Nephron (organoid): Measurements from ENCODE around the gene ZSWIM4.
A peak's percentile ranks its signal among the peaks of the same experiment; 100 is the strongest.

ENCODE experiments used
- H3K27ac Mint-ChIP-seq, 3 experiments: 2 replicates each; pipeline ENCODE4 v1.8.0; 2020; ENCODE audit warnings: mixed read lengths in 3 of 3, mild to moderate bottlenecking in 2 of 3, moderate library complexity in 1 of 3
- H3K27me3 Mint-ChIP-seq: 2 replicates; pipeline ENCODE4 v1.8.0; 2021; ENCODE audit warnings: low read depth, mild to moderate bottlenecking, moderate library complexity, mixed read lengths
- H3K36me3 Mint-ChIP-seq: 2 replicates; pipeline ENCODE4 v1.8.0; 2020; ENCODE audit warnings: low read depth, mixed read lengths
- H3K4me1 Mint-ChIP-seq: 2 replicates; pipeline ENCODE4 v1.8.0; 2020; ENCODE audit warnings: mixed read lengths
- H3K4me3 Mint-ChIP-seq, 3 experiments: 2 replicates each; pipeline ENCODE4 v1.8.0; 2020; ENCODE audit warnings: mild to moderate bottlenecking in 3 of 3, mixed read lengths in 3 of 3, moderate library complexity in 2 of 3
- H3K9me3 Mint-ChIP-seq: 2 replicates; pipeline ENCODE4 v1.8.0; 2020; ENCODE audit warnings: mixed read lengths
- TF ChIP-seq, protein P1 (sequence below), 3 experiments: fragments of 200-600 bp; sonication (generic); IDR thresholded peaks; one replicate each; pipeline ENCODE4 v1.5.0; 2021; ENCODE audit warnings: antibody characterized with exemption in 3 of 3; ENCODE audit not compliant: unreplicated experiment in 3 of 3

The ZSWIM4 gene

DNA sequence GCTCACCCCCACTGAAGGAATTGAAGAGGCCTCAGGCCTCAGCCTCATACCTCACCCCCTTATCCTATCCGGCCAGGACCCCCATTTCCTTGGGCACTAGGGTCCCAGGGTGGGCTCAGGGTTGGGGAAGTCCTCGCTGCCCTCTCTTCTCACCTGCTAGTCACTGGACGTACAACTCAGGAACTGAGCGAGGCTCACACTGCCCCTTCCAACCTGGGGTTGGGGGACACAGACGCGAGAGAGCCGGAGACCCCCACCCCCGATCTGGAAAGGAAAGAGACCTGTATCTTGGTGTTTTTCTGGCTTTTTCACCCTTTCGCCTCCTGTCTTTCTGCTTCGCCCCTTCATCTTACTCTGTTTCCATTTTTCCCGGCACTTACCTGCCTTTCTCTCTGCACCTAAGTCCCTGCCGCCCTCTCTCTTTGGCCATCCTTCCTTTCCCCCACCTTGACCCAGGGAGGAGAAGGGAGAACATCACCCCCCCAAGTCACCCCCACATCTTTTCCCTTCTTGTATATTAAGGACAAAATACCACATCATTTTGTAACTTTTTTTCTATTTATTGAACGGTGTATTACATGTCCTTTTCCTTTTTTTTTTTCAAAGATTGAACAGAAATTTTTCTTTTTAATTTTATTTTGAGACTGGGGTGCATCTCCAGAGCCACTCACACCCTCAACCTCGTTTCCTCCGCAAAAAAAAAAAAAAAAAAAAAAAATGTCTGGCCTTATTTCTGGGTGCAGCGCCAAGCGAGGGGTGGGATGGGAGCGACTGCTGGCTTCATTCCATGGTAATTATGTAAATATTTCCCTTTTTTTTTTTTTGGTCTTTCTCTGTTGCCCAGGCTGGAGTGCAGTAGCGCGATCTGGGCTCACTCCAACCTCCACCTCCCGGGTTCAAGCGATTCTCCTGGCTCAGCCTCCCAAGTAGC, 36.6 kb downstream of the ZSWIM4 start:
- H3K27ac Mint-ChIP-seq = no peak overlapping the region
- no peaks in the 10 kb centered on the region for H3K27me3 Mint-ChIP-seq
- H3K9me3 Mint-ChIP-seq = no peaks in the 10 kb centered on the region
- peak overlapping the region in 1 of 3 experiments; percentile 16 for H3K4me3 Mint-ChIP-seq
- TF ChIP-seq, protein P1, sequence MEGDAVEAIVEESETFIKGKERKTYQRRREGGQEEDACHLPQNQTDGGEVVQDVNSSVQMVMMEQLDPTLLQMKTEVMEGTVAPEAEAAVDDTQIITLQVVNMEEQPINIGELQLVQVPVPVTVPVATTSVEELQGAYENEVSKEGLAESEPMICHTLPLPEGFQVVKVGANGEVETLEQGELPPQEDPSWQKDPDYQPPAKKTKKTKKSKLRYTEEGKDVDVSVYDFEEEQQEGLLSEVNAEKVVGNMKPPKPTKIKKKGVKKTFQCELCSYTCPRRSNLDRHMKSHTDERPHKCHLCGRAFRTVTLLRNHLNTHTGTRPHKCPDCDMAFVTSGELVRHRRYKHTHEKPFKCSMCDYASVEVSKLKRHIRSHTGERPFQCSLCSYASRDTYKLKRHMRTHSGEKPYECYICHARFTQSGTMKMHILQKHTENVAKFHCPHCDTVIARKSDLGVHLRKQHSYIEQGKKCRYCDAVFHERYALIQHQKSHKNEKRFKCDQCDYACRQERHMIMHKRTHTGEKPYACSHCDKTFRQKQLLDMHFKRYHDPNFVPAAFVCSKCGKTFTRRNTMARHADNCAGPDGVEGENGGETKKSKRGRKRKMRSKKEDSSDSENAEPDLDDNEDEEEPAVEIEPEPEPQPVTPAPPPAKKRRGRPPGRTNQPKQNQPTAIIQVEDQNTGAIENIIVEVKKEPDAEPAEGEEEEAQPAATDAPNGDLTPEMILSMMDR (IDR thresholded peaks at IDR 0.05; ENCODE audit: unreplicated experiment in 3 of 3) = no peak
- peaks cover 5% of the 10 kb centered on the region for H3K4me1 Mint-ChIP-seq
- peaks cover 34% of the 10 kb centered on the region for H3K36me3 Mint-ChIP-seq

- H3K36me3 Mint-ChIP-seq = peaks cover 21% of the 10 kb centered on the region
- peak overlapping the region; percentile 82 to 84 (median 84) for H3K4me3 Mint-ChIP-seq
- H3K4me1 Mint-ChIP-seq = peaks cover 5% of the 10 kb centered on the region
- TF ChIP-seq, protein P1 (IDR thresholded peaks at IDR 0.05; ENCODE audit: unreplicated experiment in 3 of 3) = peak; percentile 23 to 46 (median 27)
- no peaks in the 10 kb centered on the region for H3K9me3 Mint-ChIP-seq
- H3K27me3 Mint-ChIP-seq = no peaks in the 10 kb centered on the region
- peak overlapping the region; percentile 9 to 77 (median 45) for H3K27ac Mint-ChIP-seq
Observed at GRCh38 chr19:13833330-13834243, 38.3 kb downstream of the ZSWIM4 start.

DNA sequence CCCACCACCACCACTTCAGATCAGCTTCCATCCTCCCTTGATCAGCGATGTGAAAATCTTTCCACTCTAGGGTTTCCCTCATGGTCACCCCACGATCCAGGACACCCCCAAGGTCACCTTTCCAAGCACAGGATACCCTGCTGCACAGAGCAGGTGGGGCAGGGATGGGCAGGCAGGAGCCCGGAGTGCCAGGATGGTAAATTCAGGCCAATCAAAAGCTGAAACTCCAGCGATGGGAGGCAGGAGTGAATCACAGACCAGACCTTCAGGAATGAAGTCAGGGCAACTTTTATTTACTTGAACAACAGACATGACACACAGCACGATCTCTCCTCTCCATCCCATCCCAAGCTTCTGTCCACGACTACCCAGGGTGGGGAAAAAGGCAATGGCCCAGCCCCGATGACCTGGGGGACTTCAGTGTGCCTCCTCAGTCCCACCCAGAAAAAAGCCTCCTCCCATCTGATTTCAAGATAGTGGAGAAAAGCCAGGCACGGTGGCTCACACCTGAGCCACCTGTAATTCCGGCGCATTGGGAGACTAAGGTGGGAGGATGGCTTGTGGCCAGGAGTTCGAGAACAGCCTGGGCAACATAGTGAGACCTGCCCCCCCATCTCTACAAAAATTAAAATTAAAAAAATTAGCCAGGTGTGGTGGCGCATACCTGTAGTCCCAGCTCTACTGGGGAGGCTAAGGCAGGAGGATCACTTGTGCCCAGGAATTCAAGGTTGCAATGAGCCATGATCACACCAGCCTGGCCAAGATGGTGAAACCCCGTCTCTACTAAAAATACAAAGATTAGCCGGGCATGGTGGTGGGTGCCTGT, 39.2 kb downstream of the ZSWIM4 start:
- Mint-ChIP-seq H3K9me3 (no peaks in the 10 kb centered on the region), H3K27ac (peak overlapping the region; percentile 2 to 11 (median 9)), H3K27me3 (no peaks in the 10 kb centered on the region), H3K4me3 (peak overlapping the region; percentile 65 to 84 (median 72)), H3K4me1 (peaks cover 5% of the 10 kb centered on the region), H3K36me3 (peaks cover 16% of the 10 kb centered on the region)
- TF ChIP-seq, protein P1 (IDR thresholded peaks at IDR 0.05; ENCODE audit: unreplicated experiment in 3 of 3) = no peak

- Mint-ChIP-seq H3K4me1 (peaks cover 17% of the 10 kb centered on the region), H3K27ac (no peak overlapping the region), H3K9me3 (no peaks in the 10 kb centered on the region), H3K4me3 (no peak overlapping the region), H3K27me3 (no peaks in the 10 kb centered on the region), H3K36me3 (peaks cover 6% of the 10 kb centered on the region)
- TF ChIP-seq, protein P1 (IDR thresholded peaks at IDR 0.05; ENCODE audit: unreplicated experiment in 3 of 3) = no peak
Observed at GRCh38 chr19:13835791-13836723, 40.8 kb downstream of the ZSWIM4 start.
